Sigmoid colon (tissue), 4 donors: Measurements from ENCODE around the gene CCDC85A.

Source experiments
- EP300 ChIP-seq, 4 donors: sonication (generic); formaldehyde crosslinking; IDR thresholded peaks; one replicate each; pipeline ENCODE4 v1.6.1; 2017; ENCODE audit warnings: antibody characterized with exemption in 4 of 4
- TF ChIP-seq, protein P1 (sequence below), 4 experiments: fragments of 450-650 bp in 3 of 4; fragments of 200-600 bp in 1 of 4; IDR thresholded peaks; one replicate each; pipeline ENCODE4 v1.5.1; 2016 to 2019; ENCODE audit warnings: antibody characterized with exemption in 4 of 4, mild to moderate bottlenecking in 3 of 4, moderate library complexity in 2 of 4

DNA sequence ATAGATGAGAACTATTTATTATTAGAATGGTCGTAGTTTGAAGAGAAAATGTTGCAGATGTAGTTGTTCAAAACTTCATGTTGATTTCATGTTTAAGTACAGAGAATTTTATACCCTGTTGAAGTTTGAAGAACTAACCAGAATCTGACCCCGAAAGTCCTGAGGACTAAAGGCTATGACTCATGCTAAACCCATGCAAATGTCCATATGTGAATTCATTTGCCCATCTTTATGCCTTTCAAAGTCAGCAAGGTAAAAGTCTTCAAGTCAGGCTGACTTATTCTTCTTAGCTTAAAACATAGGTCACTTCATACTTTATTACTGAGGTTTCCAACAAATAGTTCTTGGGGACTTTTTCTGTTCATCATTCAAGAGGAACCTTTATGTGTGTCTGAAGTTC, 185.5 kb downstream of the CCDC85A start:
- TF ChIP-seq, protein P1, sequence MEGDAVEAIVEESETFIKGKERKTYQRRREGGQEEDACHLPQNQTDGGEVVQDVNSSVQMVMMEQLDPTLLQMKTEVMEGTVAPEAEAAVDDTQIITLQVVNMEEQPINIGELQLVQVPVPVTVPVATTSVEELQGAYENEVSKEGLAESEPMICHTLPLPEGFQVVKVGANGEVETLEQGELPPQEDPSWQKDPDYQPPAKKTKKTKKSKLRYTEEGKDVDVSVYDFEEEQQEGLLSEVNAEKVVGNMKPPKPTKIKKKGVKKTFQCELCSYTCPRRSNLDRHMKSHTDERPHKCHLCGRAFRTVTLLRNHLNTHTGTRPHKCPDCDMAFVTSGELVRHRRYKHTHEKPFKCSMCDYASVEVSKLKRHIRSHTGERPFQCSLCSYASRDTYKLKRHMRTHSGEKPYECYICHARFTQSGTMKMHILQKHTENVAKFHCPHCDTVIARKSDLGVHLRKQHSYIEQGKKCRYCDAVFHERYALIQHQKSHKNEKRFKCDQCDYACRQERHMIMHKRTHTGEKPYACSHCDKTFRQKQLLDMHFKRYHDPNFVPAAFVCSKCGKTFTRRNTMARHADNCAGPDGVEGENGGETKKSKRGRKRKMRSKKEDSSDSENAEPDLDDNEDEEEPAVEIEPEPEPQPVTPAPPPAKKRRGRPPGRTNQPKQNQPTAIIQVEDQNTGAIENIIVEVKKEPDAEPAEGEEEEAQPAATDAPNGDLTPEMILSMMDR (IDR thresholded peaks at IDR 0.05), result no peak
- no peak for TF ChIP-seq EP300 (IDR thresholded peaks at IDR 0.05)
